ENCODE results near the gene USP3.

DNA sequence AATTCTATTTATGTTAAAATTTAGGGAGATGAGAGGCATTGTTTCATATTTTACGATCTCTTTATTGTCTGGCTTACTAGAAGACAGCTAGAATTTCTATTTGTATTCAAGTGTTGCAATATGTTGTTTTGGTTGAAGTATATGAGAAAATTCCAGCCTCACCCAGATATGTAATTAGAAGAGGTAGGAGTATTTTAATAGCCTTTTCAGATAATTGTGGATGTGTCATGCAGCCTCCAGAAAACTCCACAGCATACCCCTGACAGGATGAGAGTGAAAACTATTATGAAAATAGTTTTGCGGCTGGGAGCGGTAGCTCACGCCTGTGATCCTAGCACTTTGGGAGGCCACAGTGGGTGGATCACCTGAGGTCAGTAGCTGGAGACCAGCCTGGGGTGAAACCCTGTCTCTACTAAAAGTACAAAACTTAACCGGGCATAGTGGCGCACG, 21.5 kb upstream of the USP3 start:
- TF ChIP-seq, protein P1, sequence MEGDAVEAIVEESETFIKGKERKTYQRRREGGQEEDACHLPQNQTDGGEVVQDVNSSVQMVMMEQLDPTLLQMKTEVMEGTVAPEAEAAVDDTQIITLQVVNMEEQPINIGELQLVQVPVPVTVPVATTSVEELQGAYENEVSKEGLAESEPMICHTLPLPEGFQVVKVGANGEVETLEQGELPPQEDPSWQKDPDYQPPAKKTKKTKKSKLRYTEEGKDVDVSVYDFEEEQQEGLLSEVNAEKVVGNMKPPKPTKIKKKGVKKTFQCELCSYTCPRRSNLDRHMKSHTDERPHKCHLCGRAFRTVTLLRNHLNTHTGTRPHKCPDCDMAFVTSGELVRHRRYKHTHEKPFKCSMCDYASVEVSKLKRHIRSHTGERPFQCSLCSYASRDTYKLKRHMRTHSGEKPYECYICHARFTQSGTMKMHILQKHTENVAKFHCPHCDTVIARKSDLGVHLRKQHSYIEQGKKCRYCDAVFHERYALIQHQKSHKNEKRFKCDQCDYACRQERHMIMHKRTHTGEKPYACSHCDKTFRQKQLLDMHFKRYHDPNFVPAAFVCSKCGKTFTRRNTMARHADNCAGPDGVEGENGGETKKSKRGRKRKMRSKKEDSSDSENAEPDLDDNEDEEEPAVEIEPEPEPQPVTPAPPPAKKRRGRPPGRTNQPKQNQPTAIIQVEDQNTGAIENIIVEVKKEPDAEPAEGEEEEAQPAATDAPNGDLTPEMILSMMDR (IDR thresholded peaks at IDR 0.05; ENCODE audit: low read depth, low read length, poor library complexity, severe bottlenecking): no peak
- TF ChIP-seq EZH2phosphoT487 (IDR thresholded peaks at IDR 0.05; ENCODE audit: borderline replicate concordance, low read length): no peak

All from DOHH2 (cell line).